Measurements from ENCODE around the gene SKOR2.

Gene SKOR2, protein sequence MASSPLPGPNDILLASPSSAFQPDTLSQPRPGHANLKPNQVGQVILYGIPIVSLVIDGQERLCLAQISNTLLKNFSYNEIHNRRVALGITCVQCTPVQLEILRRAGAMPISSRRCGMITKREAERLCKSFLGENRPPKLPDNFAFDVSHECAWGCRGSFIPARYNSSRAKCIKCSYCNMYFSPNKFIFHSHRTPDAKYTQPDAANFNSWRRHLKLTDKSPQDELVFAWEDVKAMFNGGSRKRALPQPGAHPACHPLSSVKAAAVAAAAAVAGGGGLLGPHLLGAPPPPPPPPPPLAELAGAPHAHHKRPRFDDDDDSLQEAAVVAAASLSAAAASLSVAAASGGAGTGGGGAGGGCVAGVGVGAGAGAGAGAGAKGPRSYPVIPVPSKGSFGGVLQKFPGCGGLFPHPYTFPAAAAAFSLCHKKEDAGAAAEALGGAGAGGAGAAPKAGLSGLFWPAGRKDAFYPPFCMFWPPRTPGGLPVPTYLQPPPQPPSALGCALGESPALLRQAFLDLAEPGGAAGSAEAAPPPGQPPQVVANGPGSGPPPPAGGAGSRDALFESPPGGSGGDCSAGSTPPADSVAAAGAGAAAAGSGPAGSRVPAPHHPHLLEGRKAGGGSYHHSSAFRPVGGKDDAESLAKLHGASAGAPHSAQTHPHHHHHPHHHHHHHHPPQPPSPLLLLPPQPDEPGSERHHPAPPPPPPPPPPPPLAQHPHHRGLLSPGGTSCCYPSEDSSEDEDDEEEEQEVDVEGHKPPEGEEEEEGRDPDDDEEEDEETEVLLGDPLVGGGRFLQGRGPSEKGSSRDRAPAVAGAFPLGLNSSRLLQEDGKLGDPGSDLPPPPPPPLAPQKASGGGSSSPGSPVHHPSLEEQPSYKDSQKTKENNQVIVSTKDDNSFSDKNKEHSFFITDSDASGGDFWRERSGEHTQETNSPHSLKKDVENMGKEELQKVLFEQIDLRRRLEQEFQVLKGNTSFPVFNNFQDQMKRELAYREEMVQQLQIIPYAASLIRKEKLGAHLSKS
- 0 reads per million in 3 experiments for total RNA-seq

DNA sequence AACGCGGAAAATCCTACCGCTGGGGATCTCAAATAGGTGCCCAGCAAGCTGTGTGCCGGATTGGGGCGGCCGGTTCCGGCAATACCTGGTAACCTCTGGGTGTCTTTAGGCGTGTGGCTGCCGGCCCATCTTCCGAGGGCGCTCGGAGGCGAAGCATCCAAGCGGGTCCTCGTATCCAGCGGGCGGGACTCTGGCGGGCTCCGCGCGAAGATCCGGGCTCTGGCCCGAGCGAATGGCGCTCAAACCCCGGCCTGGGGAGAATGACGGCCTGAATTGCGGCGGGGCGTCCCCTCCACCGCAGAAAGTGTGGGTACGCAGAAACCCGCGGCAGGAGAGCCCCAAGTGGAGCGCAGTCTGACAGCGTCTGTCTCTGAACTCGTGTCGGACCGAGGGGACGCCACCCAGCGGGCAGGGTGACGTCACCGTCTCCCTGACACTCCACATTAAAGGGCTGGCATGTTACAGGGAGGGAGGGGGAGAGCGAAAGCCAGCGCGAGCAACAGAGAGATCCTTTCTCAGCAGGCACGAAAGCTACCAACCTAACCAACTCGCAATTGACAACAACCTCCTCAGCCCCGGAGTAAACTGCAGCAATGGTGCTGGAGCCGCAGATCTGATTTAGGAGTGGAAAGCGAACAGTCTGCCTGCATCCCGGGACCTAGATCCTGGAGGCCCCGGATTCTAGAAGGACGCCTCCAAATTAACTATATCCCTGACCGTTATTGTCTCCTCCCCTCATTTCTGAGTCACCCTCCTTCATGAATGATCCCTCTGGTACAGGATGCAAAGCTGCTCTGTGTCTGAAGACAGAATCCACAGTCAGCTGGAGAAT, at the start of gene SKOR2:
SKOR2 (minus strand) TSS at position 372 of the 832 bp plus-strand sequence. CDS start 2,477 bp downstream, outside the sequence.
- no peak for DNase-seq

DNA sequence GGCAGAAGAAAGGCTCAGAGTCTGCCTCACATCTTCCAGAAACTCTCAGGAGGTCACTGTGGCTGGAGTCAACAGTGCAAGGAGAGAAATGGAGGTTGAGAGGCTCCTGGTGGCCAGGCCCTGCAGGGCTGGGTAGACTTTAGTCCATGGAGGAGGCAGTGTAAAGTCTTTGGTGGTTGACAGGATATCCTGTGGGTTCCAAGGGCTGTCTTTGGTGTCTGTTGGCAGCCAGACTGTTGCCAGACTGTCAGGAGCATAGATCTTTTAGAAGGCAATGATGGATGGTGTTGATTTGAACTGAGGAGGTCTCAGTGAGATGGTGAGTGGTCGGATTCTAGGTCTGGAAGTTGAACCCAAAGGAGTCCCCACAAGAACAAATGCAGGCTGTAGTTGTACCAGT, 45.0 kb upstream of the SKOR2 start:
- DNase-seq = no peak

DNA sequence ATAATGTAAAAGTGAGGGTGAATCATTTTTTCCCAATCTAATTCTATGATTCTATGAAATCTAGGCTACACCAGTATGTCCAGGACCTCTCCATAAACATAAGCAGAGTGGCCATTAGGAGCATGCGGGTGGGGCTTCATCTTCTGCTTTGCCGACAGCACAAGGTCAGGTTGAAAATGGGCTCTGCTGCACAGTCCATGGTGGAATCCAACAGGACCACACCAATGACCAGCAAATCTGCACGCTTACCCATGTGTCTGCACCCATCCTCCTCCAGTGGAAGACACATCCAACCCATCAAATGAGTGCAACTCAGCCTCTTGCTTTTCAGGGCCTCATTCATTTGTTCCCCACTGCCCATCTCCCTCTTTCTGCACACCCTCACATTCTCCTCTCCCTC, 43.3 kb upstream of the SKOR2 start:
- DNase-seq = no peak

DNA sequence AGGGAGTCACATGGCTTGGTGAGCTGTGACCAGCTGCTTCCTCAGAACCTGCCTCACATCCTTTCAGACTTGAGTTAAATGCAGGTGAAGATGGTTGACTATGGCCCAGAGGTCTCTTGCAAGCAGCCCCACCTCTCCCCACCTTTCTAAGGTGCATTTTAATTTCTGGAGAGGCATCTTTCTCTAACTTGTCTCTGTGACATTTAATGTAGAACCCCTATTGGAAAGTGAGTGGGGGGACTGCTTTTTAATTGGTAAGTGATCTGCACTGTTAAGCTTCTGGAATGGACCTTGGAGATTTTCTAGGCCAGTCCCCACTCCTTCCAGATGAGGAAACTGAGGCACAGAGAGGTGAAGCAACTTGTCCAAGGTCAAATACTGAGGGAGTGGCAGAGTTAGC, 37.3 kb upstream of the SKOR2 start:
- DNase-seq = no peak

DNA sequence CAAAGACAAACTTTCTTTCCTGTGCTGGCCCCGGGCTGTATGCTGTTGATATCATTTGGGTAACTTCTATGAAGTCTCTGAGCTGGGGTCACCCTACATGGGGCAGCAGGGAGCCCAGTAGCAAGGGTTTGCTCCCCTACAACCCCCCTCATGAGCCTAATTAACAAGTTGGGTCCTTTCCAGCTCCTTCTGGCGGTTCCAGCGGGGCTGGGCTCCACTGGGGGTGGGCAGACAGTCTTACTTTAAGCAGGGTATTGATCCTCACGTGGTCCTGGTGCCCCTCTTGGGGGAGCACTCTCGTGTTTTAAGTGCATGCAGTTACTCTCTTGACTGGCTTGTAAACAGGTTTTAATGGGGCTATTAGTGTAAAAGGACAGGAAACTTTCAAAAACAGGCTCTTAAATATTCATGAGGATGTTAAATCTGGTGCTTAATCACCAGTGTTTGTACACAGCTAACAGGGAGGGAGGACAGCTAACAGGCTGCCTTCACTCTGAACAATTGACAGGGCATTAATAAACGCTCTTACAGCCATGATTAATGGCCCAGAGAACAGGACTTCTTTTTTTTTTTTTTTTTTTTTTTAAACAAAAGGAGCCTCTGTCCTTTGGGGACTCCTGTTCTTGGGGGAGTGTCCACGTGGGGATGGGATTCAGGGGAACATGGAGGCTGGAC, 36.6 kb upstream of the SKOR2 start:
- no peak for DNase-seq

DNA sequence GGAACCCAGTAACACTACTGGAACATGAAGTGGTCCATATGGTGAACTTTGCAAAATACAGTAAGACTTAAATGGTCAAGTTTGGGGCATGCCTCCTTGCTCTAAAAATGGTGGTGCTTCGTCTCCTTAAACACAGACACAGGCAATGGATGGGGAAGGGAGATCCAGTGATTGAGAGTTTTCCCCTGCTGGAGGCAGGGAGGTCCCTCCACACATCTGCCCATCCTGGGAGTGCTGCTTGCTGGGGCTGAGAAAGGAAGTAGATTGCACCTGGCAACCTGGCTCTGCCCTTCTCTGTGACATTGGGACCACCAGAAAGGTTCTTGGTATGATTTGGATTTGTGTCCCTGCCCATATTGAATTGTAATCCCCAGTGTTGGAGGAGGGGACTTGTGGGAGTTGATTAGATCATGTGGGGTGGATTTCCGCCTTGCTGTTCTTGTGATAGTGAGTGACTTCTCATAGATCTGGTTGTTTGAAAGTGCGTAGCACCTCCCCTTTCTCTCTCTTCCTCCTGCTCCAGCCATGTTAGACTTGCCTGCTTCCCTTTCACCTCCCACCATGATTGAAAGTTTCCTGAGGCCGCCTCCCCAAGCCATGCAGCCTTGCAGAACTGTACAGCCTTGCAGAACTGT, 35.4 kb upstream of the SKOR2 start:
- DNase-seq = no peak

DNA sequence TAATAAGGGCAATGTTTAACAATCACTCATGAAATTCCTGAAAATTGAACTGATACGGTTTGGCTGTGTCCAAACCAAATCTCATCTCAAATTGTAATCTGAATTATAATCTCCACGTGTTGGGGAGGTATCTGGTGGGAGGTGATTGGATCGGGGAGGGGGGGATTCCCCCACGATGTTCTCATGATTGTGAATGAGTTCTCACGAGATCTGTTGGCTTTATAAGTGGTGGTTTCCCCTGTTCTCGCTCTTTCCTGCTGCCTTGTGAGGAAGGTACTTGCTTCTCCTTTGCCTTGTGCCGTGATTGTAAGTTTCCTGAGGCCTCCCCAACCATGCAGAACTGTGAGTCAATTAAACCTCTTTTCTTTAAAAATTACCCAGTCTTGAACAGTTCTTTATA, 34.0 kb upstream of the SKOR2 start:
- DNase-seq = no peak

DNA sequence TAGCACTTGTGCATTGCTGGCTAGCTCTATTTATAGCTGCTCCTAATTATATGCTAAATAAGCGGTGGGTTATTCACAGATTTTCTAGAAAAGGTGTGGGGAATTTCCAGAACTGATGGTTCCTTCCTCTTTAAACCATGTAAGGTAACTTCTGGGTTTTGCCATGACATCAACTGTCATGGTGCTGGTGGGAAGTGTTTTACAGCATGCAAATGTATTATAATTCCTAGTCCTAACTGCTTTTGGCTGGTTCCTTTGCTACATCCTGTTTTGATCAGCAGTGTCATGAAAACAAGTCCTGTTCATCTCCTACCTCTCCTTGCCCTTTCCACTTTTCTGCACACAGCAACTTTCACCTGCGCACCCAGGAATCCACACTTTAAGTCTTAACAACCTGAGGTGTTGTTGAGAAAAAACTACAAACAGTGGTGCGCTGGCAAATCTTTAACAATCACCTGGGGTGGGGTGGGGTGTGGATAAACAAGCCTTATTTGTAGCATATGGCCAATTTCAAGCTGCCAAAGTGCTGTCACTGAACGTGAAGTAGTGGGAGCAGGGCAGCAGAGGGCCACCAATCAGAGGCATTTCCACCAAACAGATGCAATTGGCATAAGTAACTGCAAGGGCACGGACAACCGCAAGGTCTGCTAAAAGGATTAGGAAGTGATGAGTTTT, 33.4 kb upstream of the SKOR2 start:
- DNase-seq = no peak

DNA sequence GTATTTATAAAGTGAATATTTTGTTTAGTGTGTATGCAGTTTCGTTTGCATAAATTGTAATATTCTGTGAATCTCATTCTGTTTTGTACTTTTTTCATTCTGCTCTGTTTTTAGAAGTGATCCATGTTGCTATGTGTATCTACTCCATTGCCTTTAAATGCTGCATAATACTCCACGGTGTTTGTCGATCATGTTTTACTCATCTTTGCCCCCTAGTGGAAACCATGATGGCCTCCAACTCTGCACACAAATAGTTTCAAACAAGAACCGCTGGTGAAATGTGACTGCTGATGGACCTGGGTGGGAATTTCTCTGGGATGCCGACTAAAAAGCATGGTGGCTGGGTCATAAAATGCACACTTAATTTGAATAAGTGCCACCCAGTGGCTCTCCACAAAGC, 32.0 kb upstream of the SKOR2 start:
- no peak for DNase-seq

DNA sequence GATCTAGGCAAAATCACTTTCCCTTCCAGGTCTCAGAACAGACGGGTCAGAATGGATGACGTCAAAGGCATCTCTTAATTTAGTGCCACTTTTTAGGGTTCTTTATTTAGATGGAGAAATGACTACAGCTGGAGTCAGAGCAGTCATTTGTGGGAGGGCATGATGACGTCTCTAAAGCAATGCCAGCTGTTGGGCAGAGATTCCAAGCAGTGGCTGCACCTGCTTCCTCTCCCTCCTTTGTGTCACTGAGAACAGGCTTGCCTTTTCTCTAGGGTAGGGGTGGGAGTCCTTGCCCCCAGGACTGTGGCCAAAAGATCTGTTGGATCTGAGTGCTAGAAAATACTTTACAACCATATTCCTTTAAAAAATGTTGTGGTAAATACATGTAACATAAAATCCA, 28.7 kb upstream of the SKOR2 start:
- no peak for DNase-seq

DNA sequence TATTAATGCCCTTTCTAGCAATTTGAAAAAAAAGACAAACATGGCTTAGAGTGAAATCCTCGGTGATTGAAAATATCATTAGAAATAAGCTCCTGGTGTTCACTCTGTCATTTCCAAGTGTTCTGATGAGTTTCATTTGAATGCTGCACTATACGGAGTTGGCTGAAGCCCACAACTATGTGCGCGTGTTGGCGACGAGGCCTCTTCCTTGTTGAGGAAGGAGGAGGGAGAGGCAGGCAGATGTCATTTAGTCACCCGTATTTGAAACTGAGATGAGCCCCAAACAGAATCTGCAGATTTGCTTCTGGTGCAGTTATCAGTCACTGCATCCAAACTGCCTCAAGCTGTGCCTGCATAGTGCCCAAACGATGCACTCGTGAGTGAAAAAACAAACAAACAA, 23.5 kb upstream of the SKOR2 start:
- no peak for DNase-seq

DNA sequence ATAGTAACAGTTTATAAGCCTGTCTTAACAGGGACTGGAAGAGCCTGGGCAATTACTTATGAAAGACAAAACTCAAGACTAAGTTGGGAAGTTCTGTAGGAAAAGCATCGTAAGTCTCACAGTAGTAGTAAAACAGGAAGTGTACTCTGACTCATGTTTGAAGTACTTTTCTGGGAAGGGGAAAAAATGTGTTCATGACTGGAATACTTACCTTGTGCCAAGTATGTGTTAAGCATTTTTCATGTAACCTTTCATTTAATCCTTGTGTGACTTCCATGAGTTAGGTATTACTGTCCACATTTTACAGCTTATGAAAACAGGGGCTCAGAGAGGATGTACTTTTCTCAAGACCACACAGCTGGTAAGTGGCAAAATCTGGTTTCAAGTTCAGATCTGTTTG, 13.7 kb upstream of the SKOR2 start:
- DNase-seq = no peak

DNA sequence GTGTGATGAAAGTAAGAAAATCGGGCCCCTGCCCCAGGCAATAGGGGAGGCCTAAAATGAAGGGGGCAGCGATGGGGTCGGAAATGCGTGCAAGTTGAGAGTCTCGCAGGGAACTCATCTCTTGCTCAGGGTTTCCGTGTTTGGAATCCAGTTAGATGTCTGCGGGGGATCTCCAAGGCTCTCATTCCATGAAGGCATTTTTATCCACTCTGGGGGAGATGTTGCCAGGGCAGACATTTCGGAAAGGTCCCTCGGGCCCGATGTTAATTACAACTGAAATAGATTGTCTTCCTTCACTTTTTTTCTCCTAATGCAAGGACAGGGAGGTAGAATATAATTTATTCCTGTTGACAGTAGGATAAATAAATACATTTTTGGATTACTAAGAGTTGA, 12.8 kb upstream of the SKOR2 start:
- DNase-seq = no peak

DNA sequence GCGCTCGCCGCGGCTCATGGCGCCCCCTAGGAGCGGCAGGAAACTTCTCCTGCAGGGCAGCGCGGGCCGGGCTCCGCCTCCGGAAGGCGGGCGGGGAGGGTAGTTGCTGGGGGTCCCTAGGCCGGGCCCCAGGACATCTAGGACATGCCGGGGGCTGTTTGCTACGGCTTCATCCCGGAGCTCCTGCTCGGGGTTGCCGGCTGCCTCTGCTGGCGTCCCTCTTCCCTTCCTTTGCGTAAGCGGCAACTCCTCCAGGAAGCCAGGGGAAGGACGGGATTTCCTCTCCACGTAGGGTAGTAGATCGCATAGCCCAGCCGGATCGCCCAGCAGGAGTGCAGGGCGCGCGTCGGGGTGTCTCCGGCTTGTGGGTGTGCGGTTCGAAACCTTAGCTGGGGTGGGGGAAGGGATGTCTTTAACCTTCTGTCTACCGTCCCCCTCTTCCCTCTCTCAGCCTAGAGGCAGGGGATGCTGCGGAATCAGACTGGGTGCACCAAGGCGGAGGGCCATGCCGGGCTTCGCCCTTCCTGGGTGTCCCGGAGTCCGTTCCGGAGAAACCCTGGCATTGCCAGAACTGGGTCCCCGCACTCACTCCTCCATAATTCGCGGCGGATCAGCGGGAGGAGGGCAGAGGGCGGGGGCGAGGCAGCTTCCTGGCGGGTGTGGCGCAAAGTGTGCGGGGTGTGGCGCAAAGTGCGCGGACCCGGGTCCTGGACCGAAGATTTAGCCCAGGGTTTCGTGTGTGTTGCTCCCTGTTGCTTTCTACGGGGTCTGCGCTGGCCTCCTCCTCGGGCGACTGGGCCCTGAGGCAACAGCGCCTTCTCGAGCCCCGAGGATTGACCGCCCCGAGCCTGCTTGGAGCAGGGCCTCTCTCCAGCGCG, 12.2 kb upstream of the SKOR2 start:
- DNase-seq = no peak

DNA sequence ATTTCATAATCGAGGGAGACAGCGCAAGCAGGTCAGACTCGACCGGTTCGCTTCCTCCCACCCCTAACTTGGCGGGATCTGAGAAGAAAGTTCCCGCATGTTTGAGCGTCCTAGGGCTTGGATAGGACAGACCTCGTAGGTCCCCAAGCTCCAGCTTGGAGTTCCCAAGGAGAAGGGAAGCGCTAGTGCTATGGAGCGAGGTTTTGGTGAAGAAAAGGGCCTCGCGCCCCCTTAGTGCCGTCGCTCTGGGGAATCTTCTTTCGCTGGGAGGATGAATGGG, 11.6 kb upstream of the SKOR2 start:
- DNase-seq = no peak

DNA sequence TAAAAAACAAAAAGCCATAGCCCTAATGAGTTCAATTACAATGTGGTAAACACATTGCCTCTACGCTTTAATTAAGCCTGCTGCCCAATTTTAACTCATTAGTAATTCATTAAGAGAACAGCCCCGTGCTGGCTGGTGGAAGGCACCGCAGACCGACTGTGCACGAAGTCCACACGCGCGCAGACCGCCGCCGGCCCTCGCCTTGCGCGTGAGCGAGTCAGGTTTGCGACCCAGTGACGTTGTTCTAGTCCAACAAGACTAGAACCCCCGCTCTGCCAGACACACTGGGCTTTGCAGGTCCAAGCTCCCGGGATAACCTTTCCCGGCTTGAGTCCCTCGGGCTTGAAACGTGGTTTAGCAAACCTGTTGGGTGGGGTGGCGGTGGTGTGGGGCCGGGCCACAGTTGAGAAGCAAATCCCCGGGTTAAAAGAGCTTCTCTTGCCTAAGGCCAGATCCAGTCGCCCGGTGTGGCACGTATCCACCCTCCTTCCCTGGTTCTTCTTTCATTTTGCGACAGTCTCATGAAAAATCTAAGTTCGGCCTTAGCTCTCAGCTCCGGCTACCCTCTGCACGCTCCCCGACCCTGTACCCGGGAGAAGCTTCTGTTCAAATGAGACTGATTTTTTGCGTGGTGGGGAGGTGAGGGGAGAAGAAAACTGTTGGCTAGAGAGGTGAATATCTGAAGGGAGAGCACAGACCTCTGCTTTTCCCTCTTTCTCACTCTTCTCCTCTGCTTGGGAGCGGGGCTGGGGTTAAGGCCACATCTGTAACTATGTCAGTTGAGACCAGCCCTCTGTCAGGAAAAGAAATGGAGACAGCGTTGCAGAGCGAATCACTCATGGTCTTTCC, 11.1 kb upstream of the SKOR2 start:
- no peak for DNase-seq

DNA sequence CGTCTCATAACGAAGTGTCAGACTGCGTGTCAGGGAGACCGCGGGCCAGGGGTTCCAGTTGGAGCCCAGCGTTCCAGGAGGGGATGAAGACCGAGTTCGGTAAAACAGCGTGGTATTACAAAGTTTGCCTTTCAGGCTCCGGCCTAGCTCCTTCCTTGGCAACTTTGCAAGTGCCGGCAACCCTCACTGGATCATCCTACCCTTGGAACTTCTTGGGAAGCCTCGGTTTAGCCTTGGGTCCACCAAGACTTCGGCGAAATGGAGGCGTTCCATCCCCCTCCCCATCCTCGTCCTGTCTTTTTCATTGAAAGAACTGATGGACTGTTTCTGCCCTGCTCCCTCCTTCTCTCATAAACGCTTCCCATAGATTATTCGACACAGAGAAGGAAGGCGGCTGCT, 10.4 kb upstream of the SKOR2 start:
- no peak for DNase-seq

DNA sequence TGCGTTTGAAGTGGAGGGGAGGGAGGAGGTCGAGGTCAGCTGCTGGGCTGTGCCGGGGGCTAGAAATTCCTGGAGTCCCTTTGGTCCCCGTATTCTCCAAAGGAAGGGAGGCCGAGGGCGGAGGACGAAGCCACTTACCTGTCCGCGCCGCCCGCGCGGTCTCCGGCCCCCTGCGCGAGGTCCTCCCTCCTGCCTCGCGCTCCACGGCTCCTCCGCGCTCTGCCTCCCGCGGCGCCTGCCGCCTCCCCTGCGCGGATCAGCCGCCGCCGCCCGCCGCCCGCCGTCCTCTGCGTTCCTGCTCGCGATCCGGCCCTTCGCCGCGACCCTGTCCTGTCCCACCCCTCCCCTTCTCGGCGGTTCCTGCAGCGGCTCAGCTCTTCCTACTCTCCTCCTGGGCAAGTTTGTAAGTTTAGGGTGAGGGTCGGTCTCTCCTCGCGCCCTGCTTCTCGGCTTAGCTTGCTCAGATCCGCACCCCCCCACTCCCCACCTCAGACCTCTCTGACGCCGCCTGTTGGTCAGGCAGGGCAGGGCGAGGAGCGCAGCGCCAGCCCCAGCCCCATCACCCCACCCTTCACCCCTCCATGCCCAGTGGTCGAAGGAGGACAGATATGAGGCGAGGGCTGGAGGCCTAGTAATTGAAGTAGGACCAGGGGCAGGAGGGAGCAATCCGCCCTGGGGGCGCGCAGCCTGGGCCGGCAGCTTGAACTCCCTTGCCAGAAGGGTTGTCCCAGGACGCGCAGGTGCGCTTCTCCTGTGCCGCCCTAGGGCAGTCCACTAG, 9.7 kb upstream of the SKOR2 start:
- no peak for DNase-seq

All from central memory CD4-positive, alpha-beta T cell (primary cell).